ENCODE measurements around the gene PASK. TPM values are rescaled to one million over a fixed set of nuclear protein-coding genes. Genes with fewer than 3 reads are reported as not detected.
"Not testable (repeated sequence)": the region's sequence is repeated elsewhere in the genome, so short reads cannot be mapped to it uniquely, and the experiment has no call there.

Gene PASK
- polyA plus RNA-seq, 6 donors from 2014 or later: 3.9 to 17.4 (median 9.1) TPM

DNA sequence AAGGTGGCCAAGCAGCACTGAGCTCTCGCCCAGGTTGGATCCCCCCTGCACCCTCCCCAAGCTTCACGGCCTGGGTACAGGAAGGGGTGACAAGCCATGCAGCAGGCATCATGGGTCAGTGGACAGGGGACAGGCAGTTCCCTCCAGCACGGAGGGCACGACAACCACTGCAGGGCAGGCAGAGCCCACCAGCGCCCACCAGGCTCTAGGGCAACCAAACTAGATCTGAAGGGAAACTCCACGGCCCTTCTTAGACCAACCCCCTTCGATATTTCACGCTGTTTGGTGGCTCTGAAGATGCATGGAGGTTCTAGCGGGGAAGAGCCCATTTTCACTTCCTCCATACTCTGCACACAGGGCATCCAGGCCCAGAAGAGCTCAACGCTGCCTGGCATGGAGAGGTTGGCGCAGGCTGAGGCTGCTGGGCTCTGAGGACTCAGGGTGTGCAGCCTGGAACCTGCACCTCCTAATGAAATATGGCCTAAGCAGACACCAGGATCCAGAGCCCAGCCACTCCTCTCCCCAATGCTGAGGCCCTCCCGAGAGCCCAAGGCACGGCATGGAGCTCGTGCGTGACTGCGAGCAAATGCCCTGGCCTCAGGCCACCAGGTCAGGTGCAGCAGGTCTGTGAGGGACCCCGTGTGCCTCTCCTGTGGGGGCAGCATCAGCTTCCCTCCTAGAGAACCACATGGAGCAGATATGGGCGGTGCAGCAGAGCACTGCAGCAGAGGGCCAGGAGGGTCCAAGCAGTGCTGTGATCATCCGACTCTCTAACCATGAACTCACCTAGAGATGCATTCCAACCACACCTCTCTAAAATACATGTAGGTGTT, 38.4 kb downstream of the PASK start:
- Mint-ChIP-seq H3K9me3 (peaks cover 0 to 4% (median 0%) of the 10 kb centered on the region in 7 donors), H3K4me1 (peaks cover 38 to 53% (median 47%) of the 10 kb centered on the region in 3 donors)
- peak; percentile 87 to 93 for ATAC-seq (ENCODE audit: low read depth in 2 of 2)

DNA sequence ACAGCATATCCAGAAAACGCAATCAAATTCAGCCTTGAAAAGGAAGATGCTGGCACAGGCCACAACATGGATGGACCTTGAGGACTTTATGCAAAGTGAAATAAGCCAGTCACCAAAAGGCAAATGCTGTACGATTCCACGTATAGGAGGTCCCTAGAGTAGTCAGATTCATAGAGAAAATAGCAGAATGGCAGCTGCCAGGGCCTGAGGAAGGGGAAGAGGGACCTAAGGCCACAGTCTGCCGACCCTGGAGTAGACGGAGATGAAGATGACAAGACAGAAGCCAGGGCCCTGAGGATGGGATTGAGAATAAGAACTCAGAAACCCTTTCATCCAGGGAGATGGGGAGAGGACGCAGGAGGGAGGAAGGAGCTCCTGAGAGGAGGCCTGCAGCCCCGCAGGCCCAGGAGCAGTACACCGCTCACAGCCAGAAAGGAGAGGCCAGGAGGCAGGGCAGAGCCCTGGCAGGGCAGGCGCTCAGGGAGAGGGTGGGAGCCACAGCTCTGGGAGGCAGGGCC, 39.1 kb downstream of the PASK start:
- peak overlapping the region; percentile 92 to 98 (median 97) for H3K27ac Mint-ChIP-seq
- ATAC-seq (ENCODE audit: low read depth in 2 of 2) (no peak), DNase-seq (no peak)
- peaks cover 0 to 4% (median 0%) of the 10 kb centered on the region in 7 donors for H3K9me3 Mint-ChIP-seq
- H3K27me3 Mint-ChIP-seq: no peaks in the 10 kb centered on the region
- peak overlapping the region in 7 of 8 donors; percentile 30 to 83 (median 69) for H3K4me3 Mint-ChIP-seq
- peaks cover 8 to 9% of the 10 kb centered on the region in 2 donors for H3K36me3 Mint-ChIP-seq
- H3K4me1 Mint-ChIP-seq: peaks cover 38 to 53% (median 47%) of the 10 kb centered on the region in 3 donors

More for the DNA sequence above, 38.4 kb downstream of the PASK start:
- H3K27ac Mint-ChIP-seq: peak overlapping the region; percentile 92 to 98 (median 97)
- peaks cover 10 to 14% of the 10 kb centered on the region in 2 donors for H3K36me3 Mint-ChIP-seq
- no peaks in the 10 kb centered on the region for H3K27me3 Mint-ChIP-seq
- peak overlapping the region; percentile 6 to 83 (median 68) for H3K4me3 Mint-ChIP-seq
- peak; percentile 70 for DNase-seq

GRCh38 chr2:241109210-241110088, 39.8 kb downstream of the PASK start:
- DNase-seq: no peak
- Mint-ChIP-seq H3K27ac (peak overlapping the region; percentile 88 to 98 (median 97)), H3K4me1 (peaks cover 38 to 53% (median 47%) of the 10 kb centered on the region in 3 donors), H3K36me3 (peaks cover under 1 to 2% of the 10 kb centered on the region in 2 donors), H3K9me3 (peaks cover 0 to 4% (median 0%) of the 10 kb centered on the region in 7 donors), H3K27me3 (no peaks in the 10 kb centered on the region), H3K4me3 (peak overlapping the region in 7 of 8 donors; percentile 12 to 89 (median 69))
- ATAC-seq (ENCODE audit: low read depth in 2 of 2): no peak

GRCh38 chr2:241108271-241109209, 40.7 kb downstream of the PASK start:
- H3K4me3 Mint-ChIP-seq: peak overlapping the region; percentile 12 to 89 (median 70)
- H3K36me3 Mint-ChIP-seq: no peaks in the 10 kb centered on the region
- peak overlapping the region; percentile 51 to 98 (median 96) for H3K27ac Mint-ChIP-seq
- ATAC-seq (ENCODE audit: low read depth in 2 of 2) (no peak), DNase-seq (no peak)
- peaks cover 0 to 4% (median 0%) of the 10 kb centered on the region in 7 donors for H3K9me3 Mint-ChIP-seq
- H3K27me3 Mint-ChIP-seq: no peaks in the 10 kb centered on the region
- peaks cover 38 to 56% (median 47%) of the 10 kb centered on the region in 3 donors for H3K4me1 Mint-ChIP-seq

DNA sequence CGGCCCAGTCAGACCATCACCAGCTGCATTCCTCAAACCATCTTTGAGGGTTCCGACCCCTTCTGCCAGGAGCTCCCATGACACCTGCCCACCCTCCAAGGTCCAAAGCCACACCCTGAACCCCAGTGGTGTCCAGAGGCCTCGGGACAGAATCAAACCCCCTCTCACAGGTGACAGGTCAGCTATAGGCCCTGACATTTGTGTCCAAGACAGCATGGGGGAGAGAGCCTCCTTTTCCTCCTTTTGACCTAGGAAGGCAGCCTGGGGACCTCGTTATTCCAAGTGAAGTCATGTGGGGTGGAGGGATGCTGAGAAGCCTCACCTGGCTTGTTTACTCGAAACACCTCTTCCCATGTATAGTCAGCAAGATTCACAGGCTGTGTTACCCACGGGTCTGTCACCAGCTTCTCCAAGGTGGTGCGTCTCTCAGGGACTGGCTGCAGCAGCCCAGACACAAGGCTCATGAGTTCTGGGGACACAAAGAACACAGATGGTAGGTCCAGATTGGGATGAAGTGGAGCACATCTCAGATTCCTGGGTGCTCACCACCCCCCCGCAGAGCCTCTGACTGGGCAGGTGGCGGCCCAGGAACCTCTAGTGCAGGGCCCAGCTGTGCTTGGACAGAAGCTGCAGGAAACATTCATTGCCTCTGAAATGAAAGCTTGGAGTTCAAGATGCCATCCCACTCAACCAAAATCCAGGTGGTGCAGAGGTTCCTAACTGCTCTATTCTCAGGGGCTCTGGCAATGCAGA, 42.1 kb downstream of the PASK start:
- Mint-ChIP-seq H3K4me1 (peaks cover 42 to 66% (median 51%) of the 10 kb centered on the region in 3 donors), H3K36me3 (no peaks in the 10 kb centered on the region), H3K27ac (peak overlapping the region in 3 of 6 donors; percentile 32 to 97 (median 54)), H3K4me3 (peak overlapping the region in 2 of 8 donors; percentile 6 to 33), H3K9me3 (peaks cover 0 to 4% (median 0%) of the 10 kb centered on the region in 7 donors), H3K27me3 (no peaks in the 10 kb centered on the region)
- DNase-seq (no peak), ATAC-seq (ENCODE audit: low read depth in 2 of 2) (no peak)

DNA sequence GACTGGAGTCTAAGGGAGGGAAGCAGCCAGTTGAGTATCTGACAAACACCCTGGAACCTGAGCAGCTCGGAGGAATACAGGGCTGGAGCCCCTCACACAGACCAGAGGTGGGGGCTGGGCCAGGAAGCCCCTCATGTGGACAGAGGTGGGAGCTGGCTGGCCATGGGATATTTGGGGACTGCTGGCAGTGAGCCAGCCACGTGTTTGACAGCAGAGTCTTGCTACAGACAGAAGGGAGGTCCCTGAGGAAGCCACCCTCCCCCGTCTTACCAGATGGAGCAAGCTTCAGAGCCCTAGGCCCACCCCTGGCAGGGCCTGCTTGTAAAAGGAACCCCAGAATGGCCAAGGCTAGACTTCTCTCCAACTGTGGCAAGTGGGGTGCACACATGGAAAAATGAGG, 43.6 kb downstream of the PASK start:
- H3K4me3 Mint-ChIP-seq: no peak overlapping the region
- no peak for ATAC-seq (ENCODE audit: low read depth in 2 of 2)
- peaks cover 0 to 4% (median 0%) of the 10 kb centered on the region in 7 donors for H3K9me3 Mint-ChIP-seq
- DNase-seq: no peak
- H3K27ac Mint-ChIP-seq: peak overlapping the region in 1 of 6 donors; percentile 62
- no peaks in the 10 kb centered on the region for H3K27me3 Mint-ChIP-seq
- H3K4me1 Mint-ChIP-seq: peaks cover 35 to 61% (median 51%) of the 10 kb centered on the region in 3 donors
- no peaks in the 10 kb centered on the region for H3K36me3 Mint-ChIP-seq

DNA sequence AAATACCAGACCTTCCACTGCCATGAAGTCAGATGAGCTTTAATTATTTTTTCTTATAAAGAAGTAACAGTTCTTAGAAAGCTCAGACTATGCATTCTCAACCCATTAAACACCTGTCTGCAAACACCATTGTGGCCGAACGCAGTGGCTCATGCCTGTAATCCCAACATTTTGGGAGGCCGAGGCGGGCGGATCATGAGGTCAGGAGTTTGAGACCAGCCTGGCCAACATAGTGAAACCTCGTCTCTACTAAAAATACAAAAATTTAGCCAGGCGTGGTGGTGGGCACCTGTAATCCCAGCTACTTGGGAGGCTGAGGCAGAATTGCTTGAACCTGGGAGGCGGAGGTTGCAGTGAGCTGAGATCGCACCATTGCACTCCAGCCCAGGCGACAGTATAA, 44.7 kb downstream of the PASK start:
- H3K9me3 Mint-ChIP-seq; H3K27me3 Mint-ChIP-seq; ATAC-seq (ENCODE audit: low read depth in 2 of 2); H3K36me3 Mint-ChIP-seq; H3K27ac Mint-ChIP-seq; DNase-seq: not testable (repeated sequence)
- peak overlapping the region in 3 of 8 donors; percentile 33 to 93 (median 84) for H3K4me3 Mint-ChIP-seq
- peaks cover 33 to 61% (median 51%) of the 10 kb centered on the region in 3 donors for H3K4me1 Mint-ChIP-seq

GRCh38 chr2:241103176-241103595, 46.1 kb downstream of the PASK start:
- peak overlapping the region; percentile 93 to 99 (median 96) for H3K4me3 Mint-ChIP-seq
- no peak for DNase-seq
- H3K27ac Mint-ChIP-seq: peak overlapping the region; percentile 96 to 99 (median 98)
- no peaks in the 10 kb centered on the region for H3K9me3 Mint-ChIP-seq
- H3K4me1 Mint-ChIP-seq: peaks cover 36 to 62% (median 48%) of the 10 kb centered on the region in 3 donors
- H3K36me3 Mint-ChIP-seq: peaks cover 0 to 8% of the 10 kb centered on the region in 2 donors
- no peak for ATAC-seq (ENCODE audit: low read depth in 2 of 2)
- H3K27me3 Mint-ChIP-seq: no peaks in the 10 kb centered on the region

- peak; percentile 92 to 97 for ATAC-seq (ENCODE audit: low read depth in 2 of 2)
- H3K36me3 Mint-ChIP-seq: peaks cover 4 to 13% of the 10 kb centered on the region in 2 donors
These were observed 47.0 kb downstream of the PASK start, which contains the start of gene MTERF4 for GRCh38 chr2:241102239-241102803. TSS of gene MTERF4 (minus strand) at chr2:241102287. CDS start at chr2:241102273, 14 bp downstream.

GRCh38 chr2:241099246-241099645, 50.0 kb downstream of the PASK start:
- Mint-ChIP-seq H3K9me3 (no peaks in the 10 kb centered on the region), H3K36me3 (peaks cover 16 to 27% of the 10 kb centered on the region in 2 donors), H3K4me1 (peaks cover 51 to 87% (median 77%) of the 10 kb centered on the region in 3 donors), H3K4me3 (peak overlapping the region in 7 of 8 donors; percentile 69 to 95 (median 84)), H3K27ac (peak overlapping the region in 5 of 6 donors; percentile 22 to 94 (median 84)), H3K27me3 (no peaks in the 10 kb centered on the region)
- peak; percentile 34 to 35 for ATAC-seq (ENCODE audit: low read depth in 2 of 2)
- peak; percentile 44 for DNase-seq

More at GRCh38 chr2:241102239-241102803, 47.0 kb downstream of the PASK start, which contains the start of gene MTERF4:
- peak within 1 kb of the TSS; percentile 96 to 99 (median 98) for H3K27ac Mint-ChIP-seq
- H3K4me1 Mint-ChIP-seq: peaks cover 37 to 62% (median 51%) of the 10 kb centered on the region in 3 donors
- peak within 1 kb of the TSS; percentile 93 to 99 (median 96) for H3K4me3 Mint-ChIP-seq
- H3K27me3 Mint-ChIP-seq: no peaks in the 10 kb centered on the region
- peak; percentile 90 for DNase-seq
- no peaks in the 10 kb centered on the region for H3K9me3 Mint-ChIP-seq

- Mint-ChIP-seq H3K4me1 (peaks cover 47 to 70% (median 66%) of the 10 kb centered on the region in 3 donors), H3K27me3 (no peaks in the 10 kb centered on the region), H3K36me3 (peaks cover 16 to 27% of the 10 kb centered on the region in 2 donors), H3K4me3 (peak overlapping the region in 1 of 8 donors; percentile 59), H3K27ac (peak overlapping the region in 3 of 6 donors; percentile 63 to 89 (median 86)), H3K9me3 (no peaks in the 10 kb centered on the region)
- ATAC-seq (ENCODE audit: low read depth in 2 of 2) (no peak), DNase-seq (no peak)
These were observed 52.3 kb downstream of the PASK start for GRCh38 chr2:241096979-241097378.

Data from naive B cell (primary cell).